GM19467 (cell line): ENCODE data around the gene NOS1AP.

ENCODE experiments used
- ATAC-seq: cut with Tn5 transposase; IDR thresholded peaks from one replicate; pipeline ENCODE4 v1.9.1; 2021; ENCODE audit warnings: mild to moderate bottlenecking, moderate library complexity; ENCODE audit not compliant: unreplicated experiment

The NOS1AP gene

GRCh38 chr1:162088281-162088969, 18.9 kb downstream of the NOS1AP start:
- no peak for ATAC-seq

- no peak for ATAC-seq
Observed at GRCh38 chr1:162089748-162090147, 20.3 kb downstream of the NOS1AP start.

GRCh38 chr1:162090378-162090777, 20.9 kb downstream of the NOS1AP start:
- ATAC-seq: no peak

- ATAC-seq: no peak
Observed at GRCh38 chr1:162091681-162092524, 22.4 kb downstream of the NOS1AP start.

GRCh38 chr1:162093095-162093494, 23.6 kb downstream of the NOS1AP start:
- ATAC-seq: no peak

- no peak for ATAC-seq
Observed at GRCh38 chr1:162094271-162094670, 24.8 kb downstream of the NOS1AP start.

- no peak for ATAC-seq
Observed at GRCh38 chr1:162094723-162095122, 25.2 kb downstream of the NOS1AP start.

- ATAC-seq: no peak
Observed at GRCh38 chr1:162107911-162108310, 38.4 kb downstream of the NOS1AP start.

- ATAC-seq: no peak
Observed at GRCh38 chr1:162108426-162108825, 38.9 kb downstream of the NOS1AP start.

GRCh38 chr1:162110910-162111309, 41.4 kb downstream of the NOS1AP start:
- ATAC-seq: no peak

- ATAC-seq: no peak
Observed at GRCh38 chr1:162111572-162111971, 42.1 kb downstream of the NOS1AP start.

GRCh38 chr1:162113419-162113818, 43.9 kb downstream of the NOS1AP start:
- no peak for ATAC-seq

- ATAC-seq: no peak
Observed at GRCh38 chr1:162117039-162117774, 47.7 kb downstream of the NOS1AP start.

GRCh38 chr1:162118063-162118462, 48.6 kb downstream of the NOS1AP start:
- no peak for ATAC-seq

- ATAC-seq: no peak
Observed at GRCh38 chr1:162128693-162129356, 59.3 kb downstream of the NOS1AP start.

GRCh38 chr1:162130308-162130707, 60.8 kb downstream of the NOS1AP start:
- ATAC-seq: no peak

- ATAC-seq: no peak
Observed at GRCh38 chr1:162131400-162132321, 62.2 kb downstream of the NOS1AP start.

- no peak for ATAC-seq
Observed at GRCh38 chr1:162133566-162133965, 64.1 kb downstream of the NOS1AP start.

- ATAC-seq: no peak
Observed at GRCh38 chr1:162134646-162135045, 65.2 kb downstream of the NOS1AP start.

GRCh38 chr1:162135271-162135775, 65.8 kb downstream of the NOS1AP start:
- no peak for ATAC-seq
